Fibroblast of skin of right quadriceps (primary cell): Measurements from ENCODE around the gene SYT8.

ENCODE experiments used
- DNase-seq: peaks from one replicate; pipeline ENCODE4 v3.0.0-alpha.2; 2013

Gene SYT8

GRCh38 chr11:1832920-1833295 lies 1.9 kb upstream of the SYT8 start:
- no peak for DNase-seq

- DNase-seq: no peak
These were observed 654 bp upstream of the SYT8 start for GRCh38 chr11:1834062-1834610.

GRCh38 chr11:1835671-1836010 lies 851 bp downstream of the SYT8 start:
- DNase-seq: no peak

GRCh38 chr11:1836011-1836945 lies 1.5 kb downstream of the SYT8 start:
- DNase-seq: no peak

- peak; percentile 39 for DNase-seq
These were observed 2.6 kb downstream of the SYT8 start for GRCh38 chr11:1837171-1838076.

- no peak for DNase-seq
These were observed 3.3 kb downstream of the SYT8 start for GRCh38 chr11:1838077-1838425.

GRCh38 chr11:1838426-1839144 lies 3.8 kb downstream of the SYT8 start, which contains the start of gene TNNI2:
Gene TNNI2 (plus strand): TSS chr11:1838981. CDS start chr11:1839697, 716 bp downstream.
- DNase-seq: no peak

- DNase-seq: no peak
These were observed 4.6 kb downstream of the SYT8 start for GRCh38 chr11:1839204-1839923.

- no peak for DNase-seq
These were observed 5.4 kb downstream of the SYT8 start for GRCh38 chr11:1839924-1840779.

- DNase-seq: no peak
These were observed 6.1 kb downstream of the SYT8 start for GRCh38 chr11:1840780-1841480.

GRCh38 chr11:1841511-1842148 lies 6.8 kb downstream of the SYT8 start:
- no peak for DNase-seq

GRCh38 chr11:1842149-1843097 lies 7.6 kb downstream of the SYT8 start:
- no peak for DNase-seq

- no peak for DNase-seq
These were observed 8.3 kb downstream of the SYT8 start for GRCh38 chr11:1843098-1843473.

- no peak for DNase-seq
These were observed 9.0 kb downstream of the SYT8 start for GRCh38 chr11:1843796-1844195.

- DNase-seq: no peak
These were observed 9.7 kb downstream of the SYT8 start for GRCh38 chr11:1844221-1845094.

GRCh38 chr11:1845095-1845429 lies 10.3 kb downstream of the SYT8 start:
- no peak for DNase-seq

GRCh38 chr11:1845561-1846452 lies 11.0 kb downstream of the SYT8 start:
- no peak for DNase-seq
